ENCODE results near the gene TXNDC5.

TXNDC5 gene

GRCh38 chr6:7939184-7939863 is 28.7 kb upstream of the TXNDC5 start (continued):
- TF ChIP-seq PRDM10 (tag by site-specific recombination; IDR thresholded peaks at IDR 0.05) (peak; percentile 45), ZEB2 (tag by site-specific recombination; IDR thresholded peaks at IDR 0.05) (peak; percentile 95), ZNF747 (tag by site-specific recombination; IDR thresholded peaks at IDR 0.05) (no peak), ZNF792 (tag by site-specific recombination; IDR thresholded peaks at IDR 0.05) (peak; percentile 30; the same call in 1 of the 2 replicates), ZNF366 (tag by site-specific recombination; conservative IDR thresholded peaks at IDR 0.05) (peak; percentile 87), ZNF639 (tag by site-specific recombination; IDR thresholded peaks at IDR 0.05) (peak; percentile 62; the same call in 1 of the 2 replicates), ZNF416 (tag by site-specific recombination; IDR thresholded peaks at IDR 0.05) (no peak), ZNF2 (tag by site-specific recombination; IDR thresholded peaks at IDR 0.05) (peak; percentile 45; the same call in 1 of the 2 replicates), ZNF518A (tag by site-specific recombination; conservative IDR thresholded peaks at IDR 0.05; ENCODE audit: low read depth) (no peak), ZNF660 (tag by site-specific recombination; IDR thresholded peaks at IDR 0.05) (peak; percentile 91), ZBTB49 (tag by site-specific recombination; IDR thresholded peaks at IDR 0.05; ENCODE audit: low read depth) (no peak)

GRCh38 chr6:7938562-7939183 is 28.1 kb upstream of the TXNDC5 start:
- Histone ChIP-seq H3K9me3 (ENCODE audit: control insufficient read depth, insufficient read depth, low read depth, low read length) (no peaks in the 10 kb centered on the region), H3K36me3 (ENCODE audit: control insufficient read depth in 2 of 2, insufficient read depth in 1 of 2, low read length in 2 of 2) (no peaks in the 10 kb centered on the region), H3K4me1 (ENCODE audit: control insufficient read depth, insufficient read depth, low read length) (no peaks in the 10 kb centered on the region), H3K27ac (ENCODE audit: extremely low read depth, low read depth, low read length) (no peak overlapping the region), H3K4me3 (ENCODE audit: low read depth, low read length) (no peak overlapping the region)
- ChIA-PET CTCF (interaction anchor here (0.7 to 2.0 kb wide), 6 partner anchors 11 to 1148 kb away, joined by 3 to 8 read pairs (median 4); no protein-coding TSS in a partner anchor), POLR2A (interaction anchor here (0.9 kb wide), 1 partner anchor 40 kb away, joined by 3 read pairs; no protein-coding TSS in a partner anchor)
- no peak for TF ChIP-seq MZF1 (tag by site-specific recombination; IDR thresholded peaks at IDR 0.05; ENCODE audit: borderline replicate concordance)
- no peak for TF ChIP-seq AEBP2 (tag by site-specific recombination; IDR thresholded peaks at IDR 0.05; ENCODE audit: borderline replicate concordance)
- no peak for TF ChIP-seq FEZF1 (tag by site-specific recombination; IDR thresholded peaks at IDR 0.05)
- TF ChIP-seq ATF2 (tag by site-specific recombination; IDR thresholded peaks at IDR 0.05; ENCODE audit: low read depth) = no peak
- no peak for TF ChIP-seq ZNF416 (tag by site-specific recombination; IDR thresholded peaks at IDR 0.05)
- no peak for TF ChIP-seq ZNF548 (tag by site-specific recombination; IDR thresholded peaks at IDR 0.05)

All from HEK293 (cell line).